ENCODE results near the gene DHRS3. TPM values are rescaled to one million over a fixed set of nuclear protein-coding genes. Genes with fewer than 3 reads are reported as not detected.

The DHRS3 gene
- total and polyA plus RNA-seq, 2 donors (not counting 1 experiment from before 2014, with no cell fraction given): 8.4 to 36.8 TPM

DNA sequence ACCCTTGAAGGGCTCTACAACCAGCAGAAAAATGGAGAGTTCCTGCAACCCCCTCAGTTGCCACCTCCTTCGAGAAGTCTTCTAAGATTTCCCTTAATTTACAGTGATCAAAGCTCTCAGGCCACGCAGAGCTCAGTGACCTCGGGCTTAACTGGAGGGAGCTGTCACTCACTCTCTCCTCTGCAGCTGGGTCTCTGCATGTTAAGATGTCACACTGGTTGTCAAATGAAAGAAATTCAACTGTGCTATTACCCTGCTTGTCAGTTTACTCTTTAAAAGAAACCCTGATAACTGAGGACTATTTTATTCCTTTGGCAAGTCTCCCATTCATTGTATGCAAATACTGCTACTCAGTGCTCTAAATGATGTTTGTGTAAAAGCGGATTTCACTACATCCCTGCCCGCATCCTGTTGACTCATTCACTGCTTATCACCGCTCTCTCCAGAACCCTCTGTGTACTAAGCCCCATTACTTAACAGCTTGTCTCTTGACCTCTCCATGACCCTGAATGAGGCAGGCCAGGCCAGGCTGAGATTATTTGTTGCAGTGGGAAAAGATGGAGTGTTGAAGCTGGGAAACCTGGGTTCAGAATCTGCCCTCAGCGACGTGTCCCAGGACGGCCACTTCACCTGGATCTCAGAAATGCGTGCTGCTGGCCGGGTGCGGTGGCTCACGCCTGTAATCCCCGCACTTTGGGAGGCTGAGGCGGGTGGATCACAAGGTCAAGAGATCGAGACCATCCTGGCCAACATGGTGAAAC, 13.7 kb downstream of the DHRS3 start:
- TF ChIP-seq EZH2 (IDR thresholded peaks at IDR 0.05; ENCODE audit: low read length, missing control alignments): no peak
- TF ChIP-seq, protein P1, sequence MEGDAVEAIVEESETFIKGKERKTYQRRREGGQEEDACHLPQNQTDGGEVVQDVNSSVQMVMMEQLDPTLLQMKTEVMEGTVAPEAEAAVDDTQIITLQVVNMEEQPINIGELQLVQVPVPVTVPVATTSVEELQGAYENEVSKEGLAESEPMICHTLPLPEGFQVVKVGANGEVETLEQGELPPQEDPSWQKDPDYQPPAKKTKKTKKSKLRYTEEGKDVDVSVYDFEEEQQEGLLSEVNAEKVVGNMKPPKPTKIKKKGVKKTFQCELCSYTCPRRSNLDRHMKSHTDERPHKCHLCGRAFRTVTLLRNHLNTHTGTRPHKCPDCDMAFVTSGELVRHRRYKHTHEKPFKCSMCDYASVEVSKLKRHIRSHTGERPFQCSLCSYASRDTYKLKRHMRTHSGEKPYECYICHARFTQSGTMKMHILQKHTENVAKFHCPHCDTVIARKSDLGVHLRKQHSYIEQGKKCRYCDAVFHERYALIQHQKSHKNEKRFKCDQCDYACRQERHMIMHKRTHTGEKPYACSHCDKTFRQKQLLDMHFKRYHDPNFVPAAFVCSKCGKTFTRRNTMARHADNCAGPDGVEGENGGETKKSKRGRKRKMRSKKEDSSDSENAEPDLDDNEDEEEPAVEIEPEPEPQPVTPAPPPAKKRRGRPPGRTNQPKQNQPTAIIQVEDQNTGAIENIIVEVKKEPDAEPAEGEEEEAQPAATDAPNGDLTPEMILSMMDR (conservative IDR thresholded peaks at IDR 0.05 in 1 of 2, IDR thresholded peaks at IDR 0.05 in 1 of 2; ENCODE audit: low read depth in 1 of 2, low read length in 2 of 2): no peak
- H3K4me1 ChIP-seq (ENCODE audit: control insufficient read depth, extremely low read depth, insufficient read depth, low read length): peaks cover 23% of the 10 kb centered on the region
- H3K36me3 ChIP-seq (ENCODE audit: control insufficient read depth, insufficient read depth, low read length): no peaks in the 10 kb centered on the region
- H3K27ac ChIP-seq (ENCODE audit: insufficient read depth, low read length): peak overlapping the region; percentile 61
- no peak overlapping the region for H3K4me2 ChIP-seq (ENCODE audit: extremely low read depth, insufficient read depth, low read length)
- H3K9ac ChIP-seq (ENCODE audit: insufficient read depth, low read length): no peak overlapping the region
- H3K9me3 ChIP-seq (ENCODE audit: control insufficient read depth, insufficient read depth, low read depth, low read length): no peaks in the 10 kb centered on the region
- no peak overlapping the region for H2AFZ ChIP-seq (ENCODE audit: low read length)
- no peaks in the 10 kb centered on the region for H4K20me1 ChIP-seq (ENCODE audit: control insufficient read depth, extremely low read depth, insufficient read depth, low read length)
- DNase-seq (ENCODE audit: low read depth in 2 of 2): peak; percentile 95 to 100
- no peak overlapping the region for H3K4me3 ChIP-seq (replicated peaks in 1 of 4; ENCODE audit: control extremely low read depth in 1 of 4, insufficient read depth in 1 of 4, low read depth in 3 of 4, low read length in 4 of 4)
- no peaks in the 10 kb centered on the region for H3K27me3 ChIP-seq (ENCODE audit: control insufficient read depth, insufficient read depth, low read length)
- H3K79me2 ChIP-seq (ENCODE audit: control insufficient read depth, insufficient read depth, low read length): no peaks in the 10 kb centered on the region

DNA sequence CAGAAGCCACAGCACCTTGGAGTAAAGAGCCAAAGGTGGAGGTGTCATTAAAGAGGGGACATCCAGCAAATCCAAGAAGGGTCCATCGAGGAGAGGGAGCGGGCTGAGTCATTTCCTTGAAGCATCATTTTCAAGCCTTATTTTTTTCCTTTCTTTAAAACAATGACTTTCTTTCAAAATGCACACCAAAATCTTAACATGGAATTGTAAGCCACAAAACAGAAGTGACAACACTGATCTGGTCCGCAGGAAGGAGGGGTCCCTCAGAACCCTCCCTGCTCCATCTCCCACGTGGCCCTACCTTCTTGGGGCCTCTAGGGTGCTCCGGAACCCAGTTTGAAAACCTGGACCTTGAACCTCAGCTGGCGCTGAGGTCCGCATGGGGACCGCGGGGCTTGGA, 14.8 kb downstream of the DHRS3 start:
- H3K9ac ChIP-seq (ENCODE audit: insufficient read depth, low read length): no peak overlapping the region
- H3K27me3 ChIP-seq (ENCODE audit: control insufficient read depth, insufficient read depth, low read length): no peaks in the 10 kb centered on the region
- no peak overlapping the region for H2AFZ ChIP-seq (ENCODE audit: low read length)
- no peak overlapping the region for H3K27ac ChIP-seq (ENCODE audit: insufficient read depth, low read length)
- H3K4me3 ChIP-seq (replicated peaks in 1 of 4; ENCODE audit: control extremely low read depth in 1 of 4, insufficient read depth in 1 of 4, low read depth in 3 of 4, low read length in 4 of 4): no peak overlapping the region
- H3K9me3 ChIP-seq (ENCODE audit: control insufficient read depth, insufficient read depth, low read depth, low read length): no peaks in the 10 kb centered on the region
- no peaks in the 10 kb centered on the region for H3K79me2 ChIP-seq (ENCODE audit: control insufficient read depth, insufficient read depth, low read length)
- DNase-seq (ENCODE audit: low read depth in 2 of 2): no peak
- no peaks in the 10 kb centered on the region for H4K20me1 ChIP-seq (ENCODE audit: control insufficient read depth, extremely low read depth, insufficient read depth, low read length)
- no peak overlapping the region for H3K4me2 ChIP-seq (ENCODE audit: extremely low read depth, insufficient read depth, low read length)
- H3K4me1 ChIP-seq (ENCODE audit: control insufficient read depth, extremely low read depth, insufficient read depth, low read length): peaks cover 23% of the 10 kb centered on the region
- TF ChIP-seq, protein P1 (conservative IDR thresholded peaks at IDR 0.05 in 1 of 2, IDR thresholded peaks at IDR 0.05 in 1 of 2; ENCODE audit: low read depth in 1 of 2, low read length in 2 of 2): no peak
- TF ChIP-seq EZH2 (IDR thresholded peaks at IDR 0.05; ENCODE audit: low read length, missing control alignments): no peak
- H3K36me3 ChIP-seq (ENCODE audit: control insufficient read depth, insufficient read depth, low read length): no peaks in the 10 kb centered on the region

DNA sequence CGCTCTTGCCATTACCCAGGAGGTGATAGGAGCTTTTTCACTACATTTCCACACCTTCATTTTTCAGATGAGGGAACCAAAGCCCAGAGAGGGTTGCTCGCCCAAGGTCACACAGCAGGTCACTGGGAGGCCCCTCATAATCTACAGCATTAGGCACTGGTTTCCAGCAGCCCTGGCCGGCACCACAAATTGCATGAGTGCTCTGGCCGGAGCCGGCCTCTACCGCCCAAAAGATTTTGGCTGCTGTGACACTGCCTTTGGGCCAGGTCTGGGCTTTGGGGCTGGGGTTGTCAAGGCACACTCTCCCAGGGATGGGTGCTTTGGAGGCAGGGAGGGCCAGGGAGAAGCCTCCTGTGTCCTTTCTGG, 15.4 kb downstream of the DHRS3 start:
- Histone ChIP-seq H3K27ac (ENCODE audit: insufficient read depth, low read length) (peak overlapping the region; percentile 15), H3K27me3 (ENCODE audit: control insufficient read depth, insufficient read depth, low read length) (no peaks in the 10 kb centered on the region), H3K36me3 (ENCODE audit: control insufficient read depth, insufficient read depth, low read length) (no peaks in the 10 kb centered on the region), H3K4me3 (replicated peaks in 1 of 4; ENCODE audit: control extremely low read depth in 1 of 4, insufficient read depth in 1 of 4, low read depth in 3 of 4, low read length in 4 of 4) (no peak overlapping the region), H3K9me3 (ENCODE audit: control insufficient read depth, insufficient read depth, low read depth, low read length) (no peaks in the 10 kb centered on the region), H3K4me2 (ENCODE audit: extremely low read depth, insufficient read depth, low read length) (no peak overlapping the region), H2AFZ (ENCODE audit: low read length) (no peak overlapping the region), H4K20me1 (ENCODE audit: control insufficient read depth, extremely low read depth, insufficient read depth, low read length) (no peaks in the 10 kb centered on the region), H3K79me2 (ENCODE audit: control insufficient read depth, insufficient read depth, low read length) (no peaks in the 10 kb centered on the region), H3K4me1 (ENCODE audit: control insufficient read depth, extremely low read depth, insufficient read depth, low read length) (peaks cover 23% of the 10 kb centered on the region), H3K9ac (ENCODE audit: insufficient read depth, low read length) (no peak overlapping the region)
- DNase-seq (ENCODE audit: low read depth in 2 of 2): no peak
- no peak for TF ChIP-seq EZH2 (IDR thresholded peaks at IDR 0.05; ENCODE audit: low read length, missing control alignments)
- TF ChIP-seq, protein P1 (conservative IDR thresholded peaks at IDR 0.05 in 1 of 2, IDR thresholded peaks at IDR 0.05 in 1 of 2; ENCODE audit: low read depth in 1 of 2, low read length in 2 of 2): no peak
